Inflammatory macrophage (primary cell): ENCODE data around the gene SEMA5A.

Experiments used
- DNase-seq, 2 donors: peaks; one replicate each; pipeline ENCODE4 v3.0.0-alpha.2; 2020 to 2022

SEMA5A gene

DNA sequence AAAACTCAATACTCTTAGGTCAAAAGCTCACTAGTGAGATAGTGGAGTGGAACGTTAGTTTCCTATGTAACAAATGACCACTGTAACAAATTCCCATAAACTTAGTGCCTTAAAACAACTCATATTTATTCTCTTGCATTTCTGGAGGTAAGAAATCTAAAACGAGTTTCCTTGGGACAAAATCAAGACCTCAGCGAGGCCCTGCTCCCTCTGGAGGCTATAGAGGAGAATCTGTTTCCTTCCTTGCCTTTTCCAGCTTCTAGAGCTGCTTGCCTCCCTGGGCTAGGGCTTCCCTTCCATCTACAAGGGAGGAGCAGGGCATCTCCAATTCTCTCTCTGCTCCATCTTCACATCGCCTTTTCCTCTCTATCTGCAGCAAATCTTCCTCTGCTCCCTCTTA is 32.0 kb downstream of the SEMA5A start:
- no peak for DNase-seq

DNA sequence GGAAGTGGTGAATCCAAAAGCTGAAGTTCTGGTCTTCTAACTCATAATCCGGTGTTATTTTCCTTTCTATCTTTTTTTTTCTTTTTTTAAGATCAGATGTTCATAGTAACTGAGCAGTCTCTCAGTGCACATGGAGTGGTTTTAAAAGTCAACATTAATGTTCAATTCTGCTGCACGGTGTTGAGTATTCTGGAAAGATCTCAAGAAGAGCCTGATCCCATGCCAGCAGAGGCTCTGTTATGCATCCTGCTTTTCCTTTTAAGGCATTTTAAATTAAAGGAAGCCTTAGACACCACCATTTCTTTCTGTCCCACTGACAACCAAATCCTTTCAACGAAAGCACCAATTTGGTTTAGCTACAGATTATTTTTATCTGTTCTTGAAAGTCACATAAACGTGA is 33.4 kb downstream of the SEMA5A start:
- no peak for DNase-seq

DNA sequence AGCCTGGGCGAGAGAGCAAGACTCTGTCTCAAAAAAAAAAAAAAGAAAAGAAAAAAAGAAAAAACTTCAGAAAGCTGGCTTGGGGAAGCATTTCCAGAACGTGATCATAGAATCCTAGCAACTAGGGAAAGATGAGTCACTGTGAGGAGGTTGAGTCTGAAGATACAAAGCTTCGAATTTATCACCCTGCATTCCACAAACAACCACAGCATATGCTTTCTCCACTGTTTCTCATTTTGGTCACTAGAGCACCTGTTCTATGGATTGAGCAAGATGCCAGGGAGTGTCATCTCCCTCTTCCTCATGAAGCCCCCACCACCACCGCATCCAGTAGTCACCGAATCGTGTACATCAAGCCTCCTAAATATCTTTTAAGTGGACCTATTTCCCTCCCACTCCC is 37.9 kb downstream of the SEMA5A start:
- no peak for DNase-seq

DNA sequence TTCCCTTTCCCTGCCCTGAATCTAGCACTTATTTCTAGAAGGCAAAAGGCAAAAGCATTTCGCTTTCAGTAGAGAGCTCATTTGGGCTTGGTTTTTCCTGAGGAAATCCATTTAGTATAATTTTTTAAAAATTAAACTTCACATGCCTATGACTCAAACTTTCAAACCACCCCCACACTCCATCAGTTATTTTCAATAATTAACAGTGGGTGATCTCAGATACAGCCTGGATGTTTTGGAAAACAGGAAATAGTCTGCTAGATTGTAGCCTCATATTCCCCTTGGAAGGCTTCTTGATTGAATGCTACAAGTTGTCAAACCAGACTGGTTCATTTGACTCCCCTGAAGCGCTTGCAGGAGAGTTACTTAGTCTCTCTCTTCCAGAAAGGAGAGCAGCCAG is 40.6 kb downstream of the SEMA5A start:
- no peak for DNase-seq

DNA sequence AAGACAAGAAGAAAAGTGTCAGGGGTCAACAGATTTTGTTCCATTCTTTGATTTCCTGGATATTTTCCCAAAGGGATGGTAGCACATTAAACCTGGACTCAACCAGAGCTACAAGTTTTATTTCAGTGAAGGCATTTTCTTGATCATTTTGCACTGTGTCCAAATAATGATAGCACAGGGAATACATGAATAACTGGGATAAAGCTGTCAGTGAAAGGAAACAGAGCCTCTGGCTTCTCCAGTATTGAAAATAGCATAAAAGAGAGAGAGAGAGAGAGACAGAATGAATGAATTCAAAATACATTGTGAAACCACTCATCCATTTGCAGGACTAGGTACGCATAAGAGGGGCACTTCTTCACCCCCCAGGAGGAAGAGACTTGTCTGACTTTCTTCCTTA is 43.0 kb downstream of the SEMA5A start:
- no peak for DNase-seq

DNA sequence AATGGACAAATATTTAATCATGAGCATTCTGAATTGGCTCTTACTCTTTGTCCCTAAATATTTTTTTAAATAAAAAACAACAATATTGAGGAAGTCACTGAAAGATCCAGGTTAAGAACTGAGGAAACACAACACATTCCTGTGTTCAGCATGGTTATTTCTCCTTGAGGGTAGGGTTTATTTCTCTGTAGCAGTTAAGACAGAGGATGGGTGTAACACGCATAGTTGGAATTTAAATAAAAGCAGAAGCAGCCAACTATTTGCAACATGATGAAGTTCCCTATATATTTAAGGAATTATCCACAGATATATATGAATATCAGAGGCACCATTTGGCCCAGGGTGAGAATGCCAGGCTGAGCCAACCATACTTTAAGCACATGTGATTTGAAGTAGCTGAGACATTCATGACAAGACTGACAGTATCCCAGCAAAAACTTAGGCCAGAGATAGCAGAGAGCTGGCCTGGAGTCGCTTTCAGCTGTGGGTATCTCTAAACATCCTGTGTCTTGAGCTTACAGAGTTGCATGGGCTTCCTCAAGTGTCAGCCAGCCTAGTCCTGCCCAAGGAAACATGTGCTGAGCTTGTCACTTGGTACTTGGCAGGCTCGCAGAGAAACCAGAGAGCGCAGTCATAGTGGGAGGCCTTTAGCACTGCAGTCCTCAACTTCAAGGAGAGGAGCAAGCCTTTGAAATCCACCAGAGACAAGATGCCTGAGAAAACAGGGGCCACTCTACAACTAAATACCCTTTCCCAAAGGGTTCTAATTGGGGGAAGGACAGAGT is 43.6 kb downstream of the SEMA5A start:
- DNase-seq: no peak

DNA sequence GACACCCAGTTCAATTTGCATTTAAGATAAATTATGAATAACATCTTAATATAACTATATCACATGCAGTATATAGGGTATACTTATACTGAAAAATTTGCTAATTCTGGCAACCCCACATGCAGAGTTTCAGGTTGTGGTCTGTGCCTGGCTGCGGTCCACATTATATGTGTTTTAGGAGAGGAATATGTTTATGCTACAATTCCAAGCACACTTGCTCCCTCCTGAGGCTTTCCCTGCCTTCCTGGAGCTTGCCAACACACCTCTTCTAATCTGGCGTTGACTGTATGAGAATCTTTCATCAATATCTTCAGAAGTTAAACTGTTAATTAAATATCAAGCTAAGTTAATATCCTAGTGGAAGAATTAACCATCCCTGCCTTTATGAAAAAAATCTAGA is 45.2 kb downstream of the SEMA5A start:
- DNase-seq: no peak

DNA sequence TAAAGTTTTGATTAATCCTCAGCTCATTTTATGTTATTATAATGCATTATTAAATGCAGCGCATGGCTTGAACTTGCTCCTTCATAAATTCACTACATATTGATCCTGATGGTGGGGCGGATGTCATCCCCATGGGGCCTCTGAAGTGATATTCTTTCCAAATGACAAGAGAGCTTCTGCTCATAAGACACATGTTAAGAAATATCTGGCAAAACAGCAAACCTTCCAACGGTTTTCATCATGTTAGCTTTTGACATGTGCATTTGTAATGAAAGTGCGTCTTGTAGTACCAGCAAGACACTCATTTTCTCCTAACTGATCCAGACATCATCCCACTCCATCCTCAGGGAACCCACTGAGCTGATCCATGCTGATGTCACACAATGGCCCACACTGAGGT is 45.7 kb downstream of the SEMA5A start:
- no peak for DNase-seq

DNA sequence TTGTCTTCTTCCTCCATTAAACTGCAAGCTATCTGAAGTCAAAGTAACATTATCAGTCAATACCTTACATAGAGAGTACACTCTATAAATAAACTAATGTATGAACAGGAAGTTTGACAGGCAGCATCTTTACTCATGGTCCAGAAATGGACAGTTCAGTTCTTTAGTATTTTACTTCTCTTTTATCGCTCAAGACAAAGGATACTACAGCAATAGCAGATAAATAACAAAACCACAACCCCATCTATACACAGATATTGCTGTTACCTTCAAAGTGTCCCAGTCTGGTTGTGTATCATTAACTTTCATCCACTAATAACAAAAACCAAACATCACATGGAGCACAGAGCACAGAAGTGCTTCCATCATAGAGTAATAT is 46.4 kb downstream of the SEMA5A start:
- DNase-seq: no peak

DNA sequence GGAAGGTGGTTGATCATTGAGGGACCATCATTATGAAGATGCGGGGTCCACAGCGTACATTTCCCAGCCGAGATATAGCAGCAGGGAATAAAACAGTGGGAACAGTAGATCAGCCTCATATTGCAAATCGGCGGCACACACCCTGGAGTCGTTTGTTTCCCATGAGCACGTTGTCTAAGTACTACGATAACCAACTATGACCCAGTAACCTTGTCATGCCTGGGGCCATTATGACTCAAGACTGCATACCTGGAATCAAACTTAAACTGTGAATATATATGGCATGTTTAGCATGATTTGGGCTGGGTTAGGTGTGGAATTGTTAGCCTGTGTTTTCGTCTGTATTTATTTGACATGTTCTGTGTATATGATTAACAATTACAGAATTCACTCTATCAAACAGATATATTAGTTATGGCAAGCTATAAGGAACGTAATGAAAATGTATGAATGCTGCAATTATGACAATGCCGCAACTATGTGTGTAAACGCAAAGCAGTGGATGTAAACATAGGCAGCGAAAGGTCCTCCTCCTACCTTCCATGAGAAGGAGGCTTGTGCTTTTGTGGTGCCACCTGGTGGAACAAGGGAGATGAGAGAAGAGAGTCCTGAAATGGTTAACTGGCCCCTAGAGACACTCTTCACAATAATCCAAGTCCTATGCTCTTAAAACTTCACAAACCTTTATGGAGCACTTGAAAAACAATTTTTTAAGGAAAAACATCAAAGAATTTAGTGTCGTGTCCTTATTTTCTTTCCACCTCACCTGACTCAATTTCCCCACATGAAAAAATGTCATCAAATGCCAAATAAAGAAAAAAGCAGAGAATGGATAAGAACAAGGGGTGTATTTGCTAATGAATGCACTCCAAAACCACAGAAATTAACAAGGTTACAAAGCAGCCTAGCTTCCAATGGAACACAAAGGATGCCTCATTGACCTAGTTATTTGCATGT is 47.1 kb downstream of the SEMA5A start:
- DNase-seq: no peak

DNA sequence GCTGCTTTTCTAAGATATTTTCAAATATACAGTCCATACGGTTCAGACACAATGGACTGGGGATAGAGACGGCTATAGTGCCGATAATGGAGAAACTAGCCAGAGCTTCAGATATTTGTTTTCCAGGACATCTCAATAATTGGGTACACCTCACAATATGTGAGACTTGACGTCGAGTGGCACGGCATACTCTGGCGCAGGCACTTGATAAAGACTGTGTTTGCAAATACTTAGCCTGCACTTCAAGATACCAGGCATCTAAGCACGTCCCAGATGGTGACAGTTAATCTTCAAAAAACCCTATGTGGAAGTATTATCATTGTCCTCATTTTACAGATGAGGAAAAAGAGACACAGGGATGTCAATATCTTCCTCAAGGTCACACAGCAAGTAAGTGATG is 48.5 kb downstream of the SEMA5A start:
- no peak for DNase-seq

DNA sequence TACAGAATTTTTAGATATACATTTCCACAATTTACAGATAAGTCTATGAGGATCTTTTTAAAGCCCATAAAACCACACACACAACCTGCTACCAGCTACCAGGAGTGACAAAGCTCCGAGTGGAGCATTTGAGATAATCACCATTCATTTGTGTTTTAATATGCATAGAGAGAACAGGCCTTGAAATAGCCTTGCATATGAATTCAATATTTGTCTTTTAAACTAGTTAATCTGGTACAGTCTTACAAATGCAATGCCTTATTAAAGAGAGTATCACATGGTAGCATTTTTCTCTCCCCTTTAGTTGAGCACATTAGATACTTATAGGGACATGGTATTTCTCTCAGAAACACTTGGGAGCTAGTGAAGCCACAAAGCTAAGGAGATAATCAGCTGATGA is 49.1 kb downstream of the SEMA5A start:
- no peak for DNase-seq

DNA sequence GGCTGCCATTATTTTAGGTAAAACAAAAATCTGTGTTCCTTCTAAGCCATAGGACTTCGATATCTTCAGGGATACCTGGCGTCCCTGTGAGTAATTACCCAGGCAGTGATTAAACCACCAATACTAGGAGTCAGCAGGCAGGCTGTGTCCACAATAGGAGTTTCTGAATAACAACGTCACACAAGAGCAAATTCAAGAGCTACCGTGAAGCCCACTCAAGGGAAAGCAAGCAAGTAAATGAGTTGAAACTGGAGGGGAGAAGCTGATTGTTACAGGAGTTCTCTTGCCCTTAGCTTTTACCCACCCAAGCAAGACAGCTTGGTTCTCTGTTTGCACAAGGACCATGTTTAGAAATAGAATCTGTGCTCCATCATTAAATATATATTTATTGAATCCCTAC is 50.8 kb downstream of the SEMA5A start:
- no peak for DNase-seq

DNA sequence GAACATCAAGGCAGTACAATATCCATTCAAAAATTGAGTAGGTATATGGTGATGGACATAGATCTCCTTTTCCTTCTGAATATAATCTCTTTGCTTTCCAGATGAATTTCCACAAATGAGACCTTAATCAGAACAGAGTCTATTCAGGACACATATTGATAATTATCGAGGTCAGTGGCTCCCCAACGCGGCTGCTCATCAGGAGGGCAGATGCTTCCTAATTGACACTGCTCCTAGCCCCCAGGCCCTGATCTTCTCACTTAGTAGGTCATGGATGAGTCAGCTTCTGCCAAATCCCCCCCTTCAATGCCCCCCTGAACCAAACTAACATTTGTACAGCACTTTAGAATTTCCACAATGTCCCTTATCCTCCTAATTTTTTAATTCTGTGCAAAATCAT is 51.6 kb downstream of the SEMA5A start:
- no peak for DNase-seq

DNA sequence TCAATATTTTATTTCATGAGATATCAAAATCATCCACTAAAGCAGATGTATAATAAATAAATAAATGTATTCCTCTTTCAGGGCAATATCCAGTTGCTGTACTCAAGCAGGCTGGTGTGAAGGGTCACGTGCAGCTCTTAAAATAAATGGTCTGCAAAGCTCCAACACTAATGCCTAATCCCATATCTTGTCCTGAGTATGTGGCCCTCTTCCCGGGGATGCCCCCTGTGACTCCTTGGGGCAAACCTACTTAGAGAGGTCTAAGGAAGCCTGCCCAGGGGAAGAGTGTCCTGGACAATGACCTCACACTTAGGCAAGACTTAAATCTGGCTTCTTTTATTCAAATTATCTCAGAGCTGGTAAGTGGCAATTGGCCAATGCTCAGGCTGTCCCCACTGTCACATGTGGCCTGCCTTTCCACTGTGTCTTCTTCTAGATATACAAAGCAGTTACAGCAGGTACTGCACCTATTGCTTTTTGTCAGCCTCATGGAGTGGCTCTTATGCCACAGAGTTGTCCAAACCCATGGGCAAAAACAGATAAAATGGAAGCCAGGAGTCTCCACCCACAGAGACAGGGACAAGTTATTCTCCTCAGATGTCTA is 55.3 kb downstream of the SEMA5A start:
- no peak for DNase-seq

DNA sequence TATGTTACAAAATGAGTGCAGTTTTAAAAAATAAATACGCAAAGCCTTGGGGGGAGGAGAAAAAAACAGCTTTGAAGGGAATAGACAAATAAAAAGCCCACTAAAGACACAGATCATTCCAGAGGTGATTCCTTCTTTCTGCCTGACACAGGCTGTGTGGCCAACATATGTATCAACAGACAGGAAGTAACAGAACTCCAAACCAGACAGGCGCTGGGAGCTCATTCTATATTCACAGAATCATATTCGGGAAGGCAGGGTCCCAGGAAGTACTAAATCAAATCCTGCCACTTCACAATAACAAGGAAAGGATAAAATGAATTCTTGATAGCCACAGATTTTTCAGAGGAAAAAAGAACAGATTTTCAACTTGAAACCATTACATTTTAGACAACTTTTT is 62.1 kb downstream of the SEMA5A start:
- DNase-seq: no peak

DNA sequence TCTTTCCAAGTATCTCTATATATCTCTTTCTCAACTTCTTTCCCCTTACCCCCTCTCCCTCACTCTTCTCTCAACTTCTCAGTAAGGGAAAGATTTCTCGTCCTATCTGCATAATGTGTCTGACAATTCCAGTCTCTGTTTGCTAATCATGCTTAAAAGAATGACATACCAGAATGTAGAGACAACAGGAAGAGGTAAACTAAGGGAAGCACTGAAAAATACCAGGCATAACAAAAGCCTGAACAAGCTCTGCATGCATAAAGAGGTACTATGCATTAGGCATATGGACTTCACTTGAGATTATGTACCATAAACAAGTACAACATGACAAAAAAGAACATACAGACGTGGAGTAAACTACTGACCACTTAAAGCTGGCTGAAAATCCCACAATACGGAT is 62.6 kb downstream of the SEMA5A start:
- DNase-seq: no peak

DNA sequence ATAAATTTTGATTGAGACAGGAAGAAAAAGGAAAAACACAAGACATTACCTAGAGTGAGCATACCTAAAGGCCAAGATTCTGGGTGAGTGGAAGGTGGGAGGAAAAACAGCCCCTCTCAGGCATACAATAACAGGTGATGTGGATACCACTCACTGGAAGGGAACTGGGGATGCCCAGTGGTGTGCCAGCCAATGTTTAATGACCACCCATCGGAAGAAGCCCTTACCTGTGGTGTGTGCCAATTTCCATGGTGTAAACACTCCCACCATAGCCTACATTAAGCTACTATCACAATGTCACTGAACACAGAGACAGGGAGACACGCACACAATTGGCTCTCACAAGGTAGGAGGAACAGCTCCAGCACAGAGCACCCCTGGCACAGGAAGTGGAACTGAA is 63.5 kb downstream of the SEMA5A start:
- no peak for DNase-seq

DNA sequence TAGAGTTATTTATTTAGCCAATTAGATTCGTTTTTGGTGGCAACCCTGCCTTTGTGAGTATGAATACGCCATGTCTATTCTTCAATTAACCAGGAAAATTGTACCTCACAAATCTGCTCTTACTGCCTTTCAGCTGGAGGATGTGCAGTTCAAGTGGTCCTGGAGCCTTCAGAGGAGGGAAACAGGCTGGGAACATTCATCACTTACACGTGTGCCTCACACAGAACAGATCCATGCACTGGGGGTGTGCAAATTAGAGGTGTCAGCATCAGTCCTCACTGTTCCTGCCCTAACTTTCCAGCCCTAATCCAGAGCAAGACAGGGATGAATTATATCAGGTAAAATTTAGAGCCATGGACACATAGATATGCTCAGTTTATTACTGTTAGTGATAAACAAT is 65.4 kb downstream of the SEMA5A start:
- no peak for DNase-seq

DNA sequence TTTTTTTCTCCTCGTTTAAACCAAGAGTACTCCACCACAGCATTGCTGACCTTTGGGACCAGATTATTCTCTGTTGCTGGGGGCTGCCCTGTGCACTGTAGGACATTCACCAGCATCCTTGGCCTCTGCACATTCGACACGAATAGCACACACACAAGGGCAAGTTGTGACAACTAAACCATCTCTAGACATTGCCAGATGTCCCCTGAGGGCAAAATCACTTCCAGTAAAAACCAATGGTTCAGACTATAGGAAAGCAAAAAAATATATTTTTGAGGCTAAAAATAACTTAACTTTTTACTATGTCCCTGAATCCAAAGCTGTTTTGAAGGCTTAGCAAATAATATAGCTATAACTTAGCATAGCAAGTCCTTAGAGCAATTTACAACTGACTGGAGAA is 65.9 kb downstream of the SEMA5A start:
- no peak for DNase-seq

DNA sequence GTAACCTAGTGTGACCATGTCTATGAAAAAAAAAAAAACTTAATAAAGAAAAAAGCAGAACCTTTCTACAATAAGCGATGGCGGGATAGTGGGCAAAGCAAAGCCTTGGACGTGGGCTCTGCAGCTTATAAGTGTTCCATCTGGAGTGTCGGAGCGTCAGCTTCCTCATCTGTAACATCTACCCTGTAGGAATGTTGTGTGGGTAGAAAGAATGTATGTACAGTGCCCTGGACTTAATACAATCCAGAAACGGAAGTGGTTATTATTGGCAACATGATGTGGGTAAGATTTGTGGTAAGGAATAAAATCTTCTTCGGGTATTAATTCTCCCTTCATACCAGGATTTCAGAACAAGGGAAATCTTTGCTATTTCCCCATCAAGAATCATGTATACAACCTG is 66.5 kb downstream of the SEMA5A start:
- DNase-seq: no peak

DNA sequence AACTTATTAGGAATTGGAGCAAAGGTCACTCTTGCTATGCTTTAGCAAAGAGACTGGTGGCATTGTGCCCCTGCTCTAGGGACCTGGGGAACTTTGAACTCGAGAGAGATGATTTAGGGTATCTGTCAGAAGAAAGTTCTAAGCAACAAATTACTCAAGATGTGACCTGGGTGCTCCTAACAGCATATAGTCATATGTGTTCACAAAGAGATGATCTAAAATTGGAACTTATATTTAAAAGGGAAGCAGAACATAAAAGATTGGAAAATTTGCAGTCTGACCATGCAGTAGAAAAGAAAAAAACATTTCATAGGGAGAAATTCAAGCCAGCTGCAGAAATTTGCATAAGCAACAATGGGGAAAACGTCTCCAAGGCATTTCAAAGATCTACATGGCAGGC is 68.3 kb downstream of the SEMA5A start:
- no peak for DNase-seq

DNA sequence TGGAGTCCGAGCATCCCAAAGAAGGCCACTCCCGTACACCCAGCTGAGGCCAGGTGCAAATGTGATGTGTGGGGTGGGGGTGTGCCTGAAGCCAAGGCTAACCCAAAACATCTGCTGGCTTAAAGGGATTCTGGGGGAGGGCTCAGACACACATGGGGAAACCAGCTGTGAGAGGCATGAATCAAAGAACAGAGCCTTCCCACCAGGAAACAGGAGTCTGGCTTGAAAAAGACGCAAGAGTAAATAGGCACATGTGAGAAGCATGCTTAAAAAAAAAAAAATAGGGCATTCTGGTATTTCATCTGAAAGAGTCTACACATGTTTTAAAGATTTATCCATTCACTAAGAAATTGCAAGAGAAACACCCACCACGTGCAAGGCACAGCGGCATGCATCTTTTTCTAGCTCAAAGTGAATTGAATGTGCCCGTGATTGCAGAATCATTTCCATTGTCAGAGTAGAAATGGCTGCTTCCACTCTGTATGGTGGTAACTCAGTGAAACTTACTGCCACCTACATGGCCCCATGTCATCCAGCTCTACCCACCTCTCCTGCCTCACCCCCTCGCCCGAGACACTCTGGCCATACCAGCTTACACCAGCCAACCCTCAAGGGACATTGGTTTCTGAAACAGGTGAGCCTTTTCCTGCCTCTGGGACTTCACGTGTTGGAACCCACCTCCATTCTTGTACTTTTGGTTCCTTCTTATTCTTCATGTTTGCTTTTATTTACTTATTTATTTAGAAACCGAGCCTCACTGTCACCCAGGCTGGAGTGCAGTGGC is 71.5 kb downstream of the SEMA5A start:
- DNase-seq: no peak
